Upper lobe of left lung (tissue), 6 donors: Measurements from ENCODE around the gene MROH7. TPM values are rescaled to one million over a fixed set of nuclear protein-coding genes. Genes with fewer than 3 reads are reported as not detected.

Experiments
- ATAC-seq, 2 donors: fragments of 200-7000 bp; cut with Tn5 transposase; one replicate each; pipeline ENCODE4 v1.9.1; 2022; ENCODE audit warnings: mild to moderate bottlenecking in 2 of 2, moderate library complexity in 2 of 2; ENCODE audit not compliant: low FRiP score in 2 of 2
- DNase-seq, 2 donors: peaks; one replicate each; pipeline ENCODE4 v3.0.0-alpha.2; 2019 to 2020
- H3K27ac ChIP-seq, 4 donors: fragments of 200-600 bp; sonication (generic); one replicate each; pipeline ENCODE4 v1.5.1; 2016 to 2019
- H3K27me3 ChIP-seq, 4 donors: fragments of 200-600 bp; sonication (generic); one replicate each; pipeline ENCODE4 v1.5.1; 2017 to 2019
- H3K36me3 ChIP-seq, 4 donors: fragments of 200-600 bp; sonication (generic); one replicate each; pipeline ENCODE4 v1.5.1; 2016 to 2019
- H3K4me1 ChIP-seq, 4 donors: fragments of 200-600 bp; sonication (generic); one replicate each; pipeline ENCODE4 v1.5.1; 2018 to 2019
- H3K4me3 ChIP-seq, 4 donors: fragments of 200-600 bp; sonication (generic); one replicate each; pipeline ENCODE4 v1.5.1; 2017 to 2019; ENCODE audit warnings: mild to moderate bottlenecking in 2 of 4, moderate library complexity in 1 of 4
- H3K9me3 ChIP-seq, 4 donors: fragments of 200-600 bp; sonication (generic); one replicate each; pipeline ENCODE4 v1.5.1; 2018 to 2019
- CTCF ChIP-seq, 6 experiments: fragments of 450-650 bp in 4 of 6; fragments of 200-600 bp in 2 of 6; sonication (generic) in 2 of 6; IDR thresholded peaks; one replicate each; pipeline ENCODE4 v1.5.1; 2016 to 2019; ENCODE audit warnings: antibody characterized with exemption in 6 of 6
- EP300 ChIP-seq, 4 donors: sonication (generic); formaldehyde crosslinking; IDR thresholded peaks; one replicate each; pipeline ENCODE4 v1.5.1; 2017; ENCODE audit warnings: antibody characterized with exemption in 4 of 4, control low read depth in 2 of 4
- POLR2A ChIP-seq, 4 donors: fragments of 450-650 bp; IDR thresholded peaks; one replicate each; pipeline ENCODE4 v1.5.1; 2016 to 2017; ENCODE audit warnings: antibody characterized with exemption in 4 of 4, mild to moderate bottlenecking in 2 of 4
- POLR2AphosphoS5 ChIP-seq, 2 donors: sonication (generic); formaldehyde crosslinking; IDR thresholded peaks; one replicate each; pipeline ENCODE4 v1.5.1; 2017; ENCODE audit warnings: antibody characterized with exemption in 2 of 2
- WGBS, 2 donors: methylation state at CpG; one replicate each; pipeline ENCODE4 v1.1.5; 2017 to 2018; 5-methylcytosine and 5-hydroxymethylcytosine counted together
- total RNA-seq, 6 donors: library from RNA; depleted of rRNA in 4 of 6; stranded (reverse); fragments of >200 nt in 4 of 6; gene quantifications; one replicate each; pipeline versions ENCODE4 v1.1.0 to v1.2.1, GENCODE V29; 2016 to 2021
- donor health status: DM: no; HTN: no; CAD: no; lungs with moderate emphysema.
- donor health status: DM: no; HTN: yes; CAD: no; lungs with severe emphysema.

MROH7 gene
- total RNA-seq, 6 donors from 2014 or later = 1.2 to 10.5 (median 2.2) TPM

- TF ChIP-seq POLR2AphosphoS5 (IDR thresholded peaks at IDR 0.05) = no peak
- no peak for TF ChIP-seq POLR2A (IDR thresholded peaks at IDR 0.05)
- no peak for TF ChIP-seq CTCF (IDR thresholded peaks at IDR 0.05)
- TF ChIP-seq EP300 (IDR thresholded peaks at IDR 0.05) = no peak
- no peaks in the 10 kb centered on the region for H3K27me3 ChIP-seq
- no peaks in the 10 kb centered on the region for H3K9me3 ChIP-seq
- H3K4me3 ChIP-seq = no peak overlapping the region
- H3K4me1 ChIP-seq = no peaks in the 10 kb centered on the region
- 63 to 82% methylated on average over 1 of the region's 1 CpG for WGBS, 2 donors
- DNase-seq = no peak
- ATAC-seq = no peak
- H3K27ac ChIP-seq = no peak overlapping the region
- H3K36me3 ChIP-seq = no peaks in the 10 kb centered on the region
Observed at GRCh38 chr1:54695764-54696163, 54.2 kb downstream of the MROH7 start.

GRCh38 chr1:54696262-54696661, 54.7 kb downstream of the MROH7 start:
- H3K36me3 ChIP-seq = no peaks in the 10 kb centered on the region
- no peak for TF ChIP-seq CTCF (IDR thresholded peaks at IDR 0.05)
- TF ChIP-seq POLR2A (IDR thresholded peaks at IDR 0.05) = no peak
- TF ChIP-seq EP300 (IDR thresholded peaks at IDR 0.05) = no peak
- no peak for TF ChIP-seq POLR2AphosphoS5 (IDR thresholded peaks at IDR 0.05)
- H3K4me3 ChIP-seq = no peak overlapping the region
- no peak for ATAC-seq
- WGBS, 2 donors = 78 to 81% methylated on average over 3 of the region's 3 CpGs
- H3K4me1 ChIP-seq = no peaks in the 10 kb centered on the region
- H3K9me3 ChIP-seq = no peaks in the 10 kb centered on the region
- DNase-seq = no peak
- H3K27ac ChIP-seq = no peak overlapping the region
- no peaks in the 10 kb centered on the region for H3K27me3 ChIP-seq

GRCh38 chr1:54697896-54698295, 56.3 kb downstream of the MROH7 start:
- TF ChIP-seq POLR2AphosphoS5 (IDR thresholded peaks at IDR 0.05) (no peak), CTCF (IDR thresholded peaks at IDR 0.05) (no peak), EP300 (IDR thresholded peaks at IDR 0.05) (no peak), POLR2A (IDR thresholded peaks at IDR 0.05) (no peak)
- Histone ChIP-seq H3K36me3 (no peaks in the 10 kb centered on the region), H3K27me3 (no peaks in the 10 kb centered on the region), H3K27ac (no peak overlapping the region), H3K9me3 (no peaks in the 10 kb centered on the region), H3K4me1 (no peaks in the 10 kb centered on the region), H3K4me3 (no peak overlapping the region)
- ATAC-seq (no peak), DNase-seq (no peak)
- 70 to 90% methylated on average over 6 of the region's 6 CpGs for WGBS, 2 donors

- DNase-seq (no peak), ATAC-seq (no peak)
- no peak overlapping the region for H3K27ac ChIP-seq
- H3K36me3 ChIP-seq = no peaks in the 10 kb centered on the region
- H3K9me3 ChIP-seq = no peaks in the 10 kb centered on the region
- WGBS, 2 donors = 65 to 69% methylated on average over 8 of the region's 8 CpGs
- TF ChIP-seq CTCF (IDR thresholded peaks at IDR 0.05) = no peak
- no peak for TF ChIP-seq EP300 (IDR thresholded peaks at IDR 0.05)
- no peak for TF ChIP-seq POLR2A (IDR thresholded peaks at IDR 0.05)
- TF ChIP-seq POLR2AphosphoS5 (IDR thresholded peaks at IDR 0.05) = no peak
- no peaks in the 10 kb centered on the region for H3K4me1 ChIP-seq
- no peaks in the 10 kb centered on the region for H3K27me3 ChIP-seq
- no peak overlapping the region for H3K4me3 ChIP-seq
Observed at GRCh38 chr1:54698346-54698745, 56.8 kb downstream of the MROH7 start.

- ATAC-seq (no peak), DNase-seq (no peak)
- H3K4me1 ChIP-seq = no peaks in the 10 kb centered on the region
- no peak overlapping the region for H3K4me3 ChIP-seq
- no peaks in the 10 kb centered on the region for H3K36me3 ChIP-seq
- no peaks in the 10 kb centered on the region for H3K9me3 ChIP-seq
- TF ChIP-seq POLR2A (IDR thresholded peaks at IDR 0.05) = no peak
- no peak overlapping the region for H3K27ac ChIP-seq
- no peaks in the 10 kb centered on the region for H3K27me3 ChIP-seq
- 86 to 100% methylated on average over 2 to 11 of the region's 11 CpGs for WGBS, 2 donors
Observed at GRCh38 chr1:54699936-54700525, 58.4 kb downstream of the MROH7 start.
